ENCODE measurements around the gene DCLK3.

- no peak for TF ChIP-seq CTCF (IDR thresholded peaks at IDR 0.05)
- no peak for TF ChIP-seq POLR2A (IDR thresholded peaks at IDR 0.05)
- no peak for TF ChIP-seq POLR2AphosphoS5 (IDR thresholded peaks at IDR 0.05)
Observed at GRCh38 chr3:36751326-36751725, 13.0 kb downstream of the DCLK3 start.

Data from prostate gland (tissue), 2 donors.